Measurements from ENCODE around the gene ADIG.

- TF ChIP-seq CTCF (IDR thresholded peaks at IDR 0.05) (no peak), POLR2A (IDR thresholded peaks at IDR 0.05) (no peak)
Observed at GRCh38 chr20:38543014-38543906, 37.7 kb upstream of the ADIG start.
